GM13977 (cell line): ENCODE data around the gene PRSS12.
A peak's percentile ranks its signal among the peaks of the same experiment; 100 is the strongest.
"Not testable (repeated sequence)": the region's sequence is repeated elsewhere in the genome, so short reads cannot be mapped to it uniquely, and the experiment has no call there.

Experiments
- DNase-seq: peaks from one replicate; pipeline ENCODE4 v3.0.0; 2012; ENCODE audit warnings: low spot score
- CTCF ChIP-seq: IDR thresholded peaks from 2 replicates; pipeline ENCODE4 v1.5.1; 2012; ENCODE audit warnings: mild to moderate bottlenecking, control low read depth; ENCODE audit not compliant: insufficient read depth; ENCODE audit errors: extremely low read depth, missing control alignments
- in situ Hi-C: fragments of 300-500 bp; cut with MboI; formaldehyde crosslinking; loops from one replicate; pipeline ENCODE4 v1.12.0; 2022; ENCODE audit warnings: low sequenced_read_pairs, low pct_unique_long_range_greater_than_20kb, mixed read lengths, inconsistent platforms; ENCODE audit not compliant: unreplicated experiment

The PRSS12 gene

GRCh38 chr4:118273642-118274041 is 79.2 kb downstream of the PRSS12 start:
- TF ChIP-seq CTCF: no peak
- DNase-seq: no peak
- in situ Hi-C loops: no loop called here

- DNase-seq: no peak
- no peak for TF ChIP-seq CTCF
- in situ Hi-C loops: no loop called here
These were observed 81.0 kb downstream of the PRSS12 start for GRCh38 chr4:118271788-118272187.

GRCh38 chr4:118270492-118270891 is 82.3 kb downstream of the PRSS12 start:
- peak; percentile 56 for TF ChIP-seq CTCF
- in situ Hi-C loops: no loop called here

GRCh38 chr4:118268780-118269179 is 84.0 kb downstream of the PRSS12 start:
- in situ Hi-C loops: no loop called here
- no peak for DNase-seq
- no peak for TF ChIP-seq CTCF

More at GRCh38 chr4:118270492-118270891, 82.3 kb downstream of the PRSS12 start:
- DNase-seq: peak; percentile 37

- DNase-seq, in situ Hi-C loops: not testable (repeated sequence)
These were observed 86.7 kb downstream of the PRSS12 start for GRCh38 chr4:118266145-118266496.

- in situ Hi-C loops: no loop called here
- TF ChIP-seq CTCF: no peak
- DNase-seq: no peak
These were observed 87.3 kb downstream of the PRSS12 start for GRCh38 chr4:118265312-118266144.

- no peak for DNase-seq
- in situ Hi-C loops: no loop called here
- TF ChIP-seq CTCF: no peak
These were observed 88.7 kb downstream of the PRSS12 start for GRCh38 chr4:118264096-118264495.
